H1 (cell line): ENCODE results near the gene TANC1. TPM values are rescaled to one million over a fixed set of nuclear protein-coding genes. Genes with fewer than 3 reads are reported as not detected.

ENCODE experiments used
- ASH2L ChIP-seq: fragments of 200-600, 300-600 bp; sonication (generic); IDR thresholded peaks from one replicate; pipeline ENCODE4 v1.7.1; 2017; ENCODE audit warnings: low read length
- BCL11A ChIP-seq, 2 experiments: IDR thresholded peaks; one replicate each; pipeline ENCODE4 v1.6.1; 2011; ENCODE audit warnings: low read depth in 2 of 2, low read length in 2 of 2, mild to moderate bottlenecking in 2 of 2
- CHD2 ChIP-seq: IDR thresholded peaks from 2 replicates; pipeline ENCODE4 v1.6.1; 2012; ENCODE audit warnings: low read length, improper control_type of control experiment
- MAX ChIP-seq: IDR thresholded peaks from 2 replicates; pipeline ENCODE4 v1.6.1; 2012; ENCODE audit warnings: inconsistent platforms
- RXRA ChIP-seq: IDR thresholded peaks from 2 replicates; pipeline ENCODE4 v1.6.1; 2011; ENCODE audit warnings: low read depth, mild to moderate bottlenecking, low read length, moderate library complexity; ENCODE audit not compliant: insufficient read depth
- SIX5 ChIP-seq: IDR thresholded peaks from 2 replicates; pipeline ENCODE4 v1.6.1; 2011; ENCODE audit warnings: mild to moderate bottlenecking, low read depth, low read length
- TEAD4 ChIP-seq: IDR thresholded peaks from 2 replicates; pipeline ENCODE4 v1.6.1; 2012; ENCODE audit warnings: low read depth, low read length, inconsistent platforms, mixed read lengths
- polyA plus RNA-seq, 7 experiments: library from polyadenylated mRNA; depleted of rRNA in 3 of 7; stranded (reverse) in 5 of 7; unstranded in 2 of 7; fragments of >200 nt in 5 of 7; fragments of 200-250 nt in 2 of 7; gene quantifications; 1 replicate in 5 of 7; 2 replicates in 1 of 7; 4 replicates in 1 of 7; pipeline versions ENCODE4 v1.2.1 to v1.2.3, GENCODE V29; 2011 to 2013; ENCODE audit warnings: missing spikeins in 2 of 7, mixed read lengths in 2 of 7
- total RNA-seq: library from RNA; stranded (reverse); fragmentation: NEBNext Ultra II Directional; extraction: Animal tissue kit (Norgen Biotek cat#: 25700); gene quantifications from 2 replicates; pipeline ENCODE4 v1.2.1, GENCODE V29; 2021
- TF ChIP-seq, protein P1 (sequence below): fragments of 300-600 bp; sonication (generic); IDR thresholded peaks from 2 replicates; pipeline ENCODE4 v1.7.1; 2012; ENCODE audit warnings: low read length, moderate library complexity, mild to moderate bottlenecking, inconsistent platforms; ENCODE audit not compliant: insufficient replicate concordance

TANC1 gene
- total and polyA plus RNA-seq, 2 of the 8 experiments (the other 6 are each of a cell fraction or from before 2014, with no cell fraction given) = 4.1 to 7.6 TPM

- TF ChIP-seq, protein P1, sequence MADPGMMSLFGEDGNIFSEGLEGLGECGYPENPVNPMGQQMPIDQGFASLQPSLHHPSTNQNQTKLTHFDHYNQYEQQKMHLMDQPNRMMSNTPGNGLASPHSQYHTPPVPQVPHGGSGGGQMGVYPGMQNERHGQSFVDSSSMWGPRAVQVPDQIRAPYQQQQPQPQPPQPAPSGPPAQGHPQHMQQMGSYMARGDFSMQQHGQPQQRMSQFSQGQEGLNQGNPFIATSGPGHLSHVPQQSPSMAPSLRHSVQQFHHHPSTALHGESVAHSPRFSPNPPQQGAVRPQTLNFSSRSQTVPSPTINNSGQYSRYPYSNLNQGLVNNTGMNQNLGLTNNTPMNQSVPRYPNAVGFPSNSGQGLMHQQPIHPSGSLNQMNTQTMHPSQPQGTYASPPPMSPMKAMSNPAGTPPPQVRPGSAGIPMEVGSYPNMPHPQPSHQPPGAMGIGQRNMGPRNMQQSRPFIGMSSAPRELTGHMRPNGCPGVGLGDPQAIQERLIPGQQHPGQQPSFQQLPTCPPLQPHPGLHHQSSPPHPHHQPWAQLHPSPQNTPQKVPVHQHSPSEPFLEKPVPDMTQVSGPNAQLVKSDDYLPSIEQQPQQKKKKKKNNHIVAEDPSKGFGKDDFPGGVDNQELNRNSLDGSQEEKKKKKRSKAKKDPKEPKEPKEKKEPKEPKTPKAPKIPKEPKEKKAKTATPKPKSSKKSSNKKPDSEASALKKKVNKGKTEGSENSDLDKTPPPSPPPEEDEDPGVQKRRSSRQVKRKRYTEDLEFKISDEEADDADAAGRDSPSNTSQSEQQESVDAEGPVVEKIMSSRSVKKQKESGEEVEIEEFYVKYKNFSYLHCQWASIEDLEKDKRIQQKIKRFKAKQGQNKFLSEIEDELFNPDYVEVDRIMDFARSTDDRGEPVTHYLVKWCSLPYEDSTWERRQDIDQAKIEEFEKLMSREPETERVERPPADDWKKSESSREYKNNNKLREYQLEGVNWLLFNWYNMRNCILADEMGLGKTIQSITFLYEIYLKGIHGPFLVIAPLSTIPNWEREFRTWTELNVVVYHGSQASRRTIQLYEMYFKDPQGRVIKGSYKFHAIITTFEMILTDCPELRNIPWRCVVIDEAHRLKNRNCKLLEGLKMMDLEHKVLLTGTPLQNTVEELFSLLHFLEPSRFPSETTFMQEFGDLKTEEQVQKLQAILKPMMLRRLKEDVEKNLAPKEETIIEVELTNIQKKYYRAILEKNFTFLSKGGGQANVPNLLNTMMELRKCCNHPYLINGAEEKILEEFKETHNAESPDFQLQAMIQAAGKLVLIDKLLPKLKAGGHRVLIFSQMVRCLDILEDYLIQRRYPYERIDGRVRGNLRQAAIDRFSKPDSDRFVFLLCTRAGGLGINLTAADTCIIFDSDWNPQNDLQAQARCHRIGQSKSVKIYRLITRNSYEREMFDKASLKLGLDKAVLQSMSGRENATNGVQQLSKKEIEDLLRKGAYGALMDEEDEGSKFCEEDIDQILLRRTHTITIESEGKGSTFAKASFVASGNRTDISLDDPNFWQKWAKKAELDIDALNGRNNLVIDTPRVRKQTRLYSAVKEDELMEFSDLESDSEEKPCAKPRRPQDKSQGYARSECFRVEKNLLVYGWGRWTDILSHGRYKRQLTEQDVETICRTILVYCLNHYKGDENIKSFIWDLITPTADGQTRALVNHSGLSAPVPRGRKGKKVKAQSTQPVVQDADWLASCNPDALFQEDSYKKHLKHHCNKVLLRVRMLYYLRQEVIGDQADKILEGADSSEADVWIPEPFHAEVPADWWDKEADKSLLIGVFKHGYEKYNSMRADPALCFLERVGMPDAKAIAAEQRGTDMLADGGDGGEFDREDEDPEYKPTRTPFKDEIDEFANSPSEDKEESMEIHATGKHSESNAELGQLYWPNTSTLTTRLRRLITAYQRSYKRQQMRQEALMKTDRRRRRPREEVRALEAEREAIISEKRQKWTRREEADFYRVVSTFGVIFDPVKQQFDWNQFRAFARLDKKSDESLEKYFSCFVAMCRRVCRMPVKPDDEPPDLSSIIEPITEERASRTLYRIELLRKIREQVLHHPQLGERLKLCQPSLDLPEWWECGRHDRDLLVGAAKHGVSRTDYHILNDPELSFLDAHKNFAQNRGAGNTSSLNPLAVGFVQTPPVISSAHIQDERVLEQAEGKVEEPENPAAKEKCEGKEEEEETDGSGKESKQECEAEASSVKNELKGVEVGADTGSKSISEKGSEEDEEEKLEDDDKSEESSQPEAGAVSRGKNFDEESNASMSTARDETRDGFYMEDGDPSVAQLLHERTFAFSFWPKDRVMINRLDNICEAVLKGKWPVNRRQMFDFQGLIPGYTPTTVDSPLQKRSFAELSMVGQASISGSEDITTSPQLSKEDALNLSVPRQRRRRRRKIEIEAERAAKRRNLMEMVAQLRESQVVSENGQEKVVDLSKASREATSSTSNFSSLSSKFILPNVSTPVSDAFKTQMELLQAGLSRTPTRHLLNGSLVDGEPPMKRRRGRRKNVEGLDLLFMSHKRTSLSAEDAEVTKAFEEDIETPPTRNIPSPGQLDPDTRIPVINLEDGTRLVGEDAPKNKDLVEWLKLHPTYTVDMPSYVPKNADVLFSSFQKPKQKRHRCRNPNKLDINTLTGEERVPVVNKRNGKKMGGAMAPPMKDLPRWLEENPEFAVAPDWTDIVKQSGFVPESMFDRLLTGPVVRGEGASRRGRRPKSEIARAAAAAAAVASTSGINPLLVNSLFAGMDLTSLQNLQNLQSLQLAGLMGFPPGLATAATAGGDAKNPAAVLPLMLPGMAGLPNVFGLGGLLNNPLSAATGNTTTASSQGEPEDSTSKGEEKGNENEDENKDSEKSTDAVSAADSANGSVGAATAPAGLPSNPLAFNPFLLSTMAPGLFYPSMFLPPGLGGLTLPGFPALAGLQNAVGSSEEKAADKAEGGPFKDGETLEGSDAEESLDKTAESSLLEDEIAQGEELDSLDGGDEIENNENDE = no peak
- TF ChIP-seq MAX = no peak
- TF ChIP-seq TEAD4 = no peak
- TF ChIP-seq ASH2L = no peak
- no peak for TF ChIP-seq RXRA
- no peak for TF ChIP-seq CHD2
- TF ChIP-seq BCL11A (IDR thresholded peaks at IDR 0.05; ENCODE audit: low read depth in 2 of 2, low read length in 2 of 2) = no peak
- TF ChIP-seq SIX5 = no peak
- TF ChIP-seq, all 59 proteins: peak for 0
These were observed 261.9 kb downstream of the TANC1 start (continued) for GRCh38 chr2:159230145-159230877.
